ENCODE data around the gene CASTOR1. TPM values are rescaled to one million over a fixed set of nuclear protein-coding genes. Genes with fewer than 3 reads are reported as not detected.
"Not testable (repeated sequence)": the region's sequence is repeated elsewhere in the genome, so short reads cannot be mapped to it uniquely, and the experiment has no call there.

CASTOR1 gene
- total RNA-seq (10 to 100 TPM in 3 of 9 donors, 1 to 10 TPM in 6; 3.8 to 16.6 (median 7.1) TPM), polyA plus RNA-seq (10 to 100 TPM in 1 of 2 donors, 1 to 10 TPM in 1; 7.0 to 10.2 TPM)
- long read RNA-seq, donor 1, transcript CASTOR1-202 (9 exons, 1,623 nt) = major isoform, 6 of 15 reads
- long read RNA-seq, donor 1, partial matches to known transcripts = 1 of 15 reads
- long read RNA-seq, donor 1, other reads (novel, unspliced or antisense) = 6 of 15 reads
- long read RNA-seq, donor 2, transcript CASTOR1-202 (9 exons, 1,623 nt) = major isoform, 20 of 28 reads
- long read RNA-seq, donor 2, partial matches to known transcripts = 0 of 28 reads
- long read RNA-seq, donor 2, other reads (novel, unspliced or antisense) = 6 of 28 reads
- long read RNA-seq, donor 3, transcript CASTOR1-202 (9 exons, 1,623 nt) = major isoform, 5 of 17 reads
- long read RNA-seq, donor 3, partial matches to known transcripts = 1 of 17 reads
- long read RNA-seq, donor 3, other reads (novel, unspliced or antisense) = 7 of 17 reads

GRCh38 chr22:30289141-30289979 is at the start of gene CASTOR1:
TSS of gene CASTOR1 (minus strand) at chr22:30289505. CDS start at chr22:30289497, 8 bp downstream.
- Histone ChIP-seq H3K4me3 (peak within 1 kb of the TSS; percentile 62 to 99 (median 87)), H3K9me3 (no peaks in the 10 kb centered on the region), H3K27me3 (no peaks in the 10 kb centered on the region), H3K4me1 (peaks cover 12 to 45% (median 37%) of the 10 kb centered on the region in 12 donors), H3K27ac (peak within 1 kb of the TSS; percentile 84 to 98 (median 95)), H3K36me3 (peaks cover 0 to 52% (median 31%) of the 10 kb centered on the region in 9 donors)
- TF ChIP-seq CTCF (IDR thresholded peaks at IDR 0.05) = peak in 1 of 12 donors; percentile 7
- TF ChIP-seq POLR2A (IDR thresholded peaks at IDR 0.05) = peak; percentile 68 to 87
- intact Hi-C loops (cut with DNase I) = loop anchor here in 9 of 10 donors (1.0 to 5.0 kb wide), 7 partner anchors 33 to 97 kb away; partner anchors contain the start of genes SF3A1 (in 6 of the 9), TBC1D10A (in 6 of the 9), CCDC157 (in 5 of the 9) and RNF215 (in 3 of the 9)
- WGBS, 4 donors = 0 to 1% (median 1%) methylated on average over 18 to 85 of the region's 85 CpGs
- ATAC-seq = peak; percentile 85 to 91 (median 90)
- DNase-seq = peak; percentile 99 to 100 (median 99)

GRCh38 chr22:30338802-30339201 is 49.5 kb upstream of the CASTOR1 start:
- H3K27ac ChIP-seq = no peak overlapping the region
- peaks cover 9 to 100% (median 100%) of the 10 kb centered on the region in 9 donors for H3K36me3 ChIP-seq
- 92 to 94% (median 93%) methylated on average over 7 of the region's 7 CpGs for WGBS, 4 donors
- no peak overlapping the region for H3K4me3 ChIP-seq
- TF ChIP-seq POLR2A (IDR thresholded peaks at IDR 0.05) (no peak), CTCF (IDR thresholded peaks at IDR 0.05) (no peak)
- intact Hi-C loops (cut with DNase I) = no loop called here
- no peak for DNase-seq
- H3K27me3 ChIP-seq = no peaks in the 10 kb centered on the region
- H3K4me1 ChIP-seq = peaks cover 0 to 53% (median 23%) of the 10 kb centered on the region in 12 donors
- no peak for ATAC-seq
- H3K9me3 ChIP-seq = no peaks in the 10 kb centered on the region

- H3K9me3 ChIP-seq; DNase-seq; ATAC-seq; intact Hi-C loops (cut with DNase I); H3K27me3 ChIP-seq; H3K4me3 ChIP-seq: not testable (repeated sequence)
- peak overlapping the region in 2 of 12 donors; percentile 19 to 29 for H3K27ac ChIP-seq
- peaks cover 9 to 100% (median 100%) of the 10 kb centered on the region in 9 donors for H3K36me3 ChIP-seq
- peaks cover 0 to 53% (median 23%) of the 10 kb centered on the region in 12 donors for H3K4me1 ChIP-seq
- 79 to 84% (median 83%) methylated on average over 9 of the region's 9 CpGs for WGBS, 4 donors
Measured at GRCh38 chr22:30338341-30338740, 49.0 kb upstream of the CASTOR1 start.

GRCh38 chr22:30337461-30337778 is 48.1 kb upstream of the CASTOR1 start:
- no peaks in the 10 kb centered on the region for H3K9me3 ChIP-seq
- intact Hi-C loops (cut with DNase I) = no loop called here
- no peaks in the 10 kb centered on the region for H3K27me3 ChIP-seq
- peak in 2 of 4 donors; percentile 9 to 33 for ATAC-seq
- TF ChIP-seq CTCF (IDR thresholded peaks at IDR 0.05) (no peak), POLR2A (IDR thresholded peaks at IDR 0.05) (no peak)
- peaks cover 9 to 100% (median 100%) of the 10 kb centered on the region in 9 donors for H3K36me3 ChIP-seq
- H3K27ac ChIP-seq = peak overlapping the region in 4 of 12 donors; percentile 8 to 43 (median 24)
- DNase-seq = no peak
- H3K4me3 ChIP-seq = no peak overlapping the region
- peaks cover 0 to 52% (median 22%) of the 10 kb centered on the region in 12 donors for H3K4me1 ChIP-seq
- 59 to 73% (median 69%) methylated on average over 6 to 8 of the region's 8 CpGs for WGBS, 4 donors

All from heart left ventricle (tissue), 16 donors.